Right atrium auricular region (tissue), 2 donors: Measurements from ENCODE around the gene GLRX5. TPM values are rescaled to one million over a fixed set of nuclear protein-coding genes. Genes with fewer than 3 reads are reported as not detected.

Source experiments
- DNase-seq: peaks from one replicate; pipeline ENCODE4 v3.0.0-alpha.2; 2019; ENCODE audit warnings: low spot score
- H3K27ac ChIP-seq, 2 donors: fragments of 200-600 bp; sonication (generic); 1 replicate in 1 of 2; 2 replicates in 1 of 2; pipeline ENCODE4 v1.5.1; 2016 to 2019
- H3K27me3 ChIP-seq, 2 donors: fragments of 200-600 bp; sonication (generic); one replicate each; pipeline versions ENCODE4 v1.5.1 to v1.6.0; 2017 to 2019
- H3K36me3 ChIP-seq: fragments of 200-600 bp; sonication (generic); one replicate; pipeline ENCODE4 v1.5.1; 2016
- H3K4me1 ChIP-seq, 2 donors: fragments of 200-600 bp; sonication (generic); one replicate each; pipeline versions ENCODE4 v1.5.1 to v1.6.0; 2017 to 2019
- H3K4me3 ChIP-seq, 2 donors: fragments of 200-600 bp; sonication (generic); 1 replicate in 1 of 2; 2 replicates in 1 of 2; pipeline ENCODE4 v1.5.1; 2017 to 2019; ENCODE audit warnings: mild to moderate bottlenecking in 1 of 2, moderate library complexity in 1 of 2
- H3K9me3 ChIP-seq, 2 donors: fragments of 200-600 bp; sonication (generic); one replicate each; pipeline ENCODE4 v1.5.1; 2019
- total RNA-seq, 2 donors: library from RNA; depleted of rRNA; stranded (reverse); fragments of >200 nt; gene quantifications; one replicate each; pipeline ENCODE4 v1.1.0, GENCODE V29; 2016
- TF ChIP-seq, protein P1 (sequence below), 2 donors: fragments of 200-600 bp; sonication (generic); IDR thresholded peaks; one replicate each; pipeline ENCODE4 v1.5.1; 2019; ENCODE audit warnings: antibody characterized with exemption in 2 of 2

GLRX5 gene
- total RNA-seq, 2 donors from 2014 or later: 54.0 to 58.9 TPM

DNA sequence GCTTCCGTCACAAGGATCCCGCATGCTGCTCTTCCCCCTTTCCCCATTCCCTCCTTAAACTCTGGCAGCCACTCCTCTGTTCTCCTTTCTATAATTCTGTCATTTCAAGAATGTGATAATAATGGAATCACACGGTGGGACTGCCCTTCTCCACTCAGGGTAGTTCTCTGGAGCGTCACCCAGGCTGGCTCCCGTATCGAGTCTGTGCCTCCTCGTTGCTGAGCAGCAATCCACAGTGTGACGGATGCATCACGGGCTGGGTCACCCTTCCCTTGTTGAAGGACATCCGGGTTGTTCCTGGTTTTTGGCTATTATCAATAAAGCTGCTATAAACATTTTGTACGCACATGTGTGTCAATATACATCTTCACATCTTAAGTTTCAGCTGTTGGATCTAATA, 12.7 kb upstream of the GLRX5 start:
- Histone ChIP-seq H3K9me3 (no peaks in the 10 kb centered on the region), H3K4me3 (no peak overlapping the region), H3K27ac (peak overlapping the region; percentile 38 to 70), H3K4me1 (peaks cover 0 to 78% of the 10 kb centered on the region in 2 donors), H3K27me3 (no peaks in the 10 kb centered on the region), H3K36me3 (no peaks in the 10 kb centered on the region)
- TF ChIP-seq, protein P1, sequence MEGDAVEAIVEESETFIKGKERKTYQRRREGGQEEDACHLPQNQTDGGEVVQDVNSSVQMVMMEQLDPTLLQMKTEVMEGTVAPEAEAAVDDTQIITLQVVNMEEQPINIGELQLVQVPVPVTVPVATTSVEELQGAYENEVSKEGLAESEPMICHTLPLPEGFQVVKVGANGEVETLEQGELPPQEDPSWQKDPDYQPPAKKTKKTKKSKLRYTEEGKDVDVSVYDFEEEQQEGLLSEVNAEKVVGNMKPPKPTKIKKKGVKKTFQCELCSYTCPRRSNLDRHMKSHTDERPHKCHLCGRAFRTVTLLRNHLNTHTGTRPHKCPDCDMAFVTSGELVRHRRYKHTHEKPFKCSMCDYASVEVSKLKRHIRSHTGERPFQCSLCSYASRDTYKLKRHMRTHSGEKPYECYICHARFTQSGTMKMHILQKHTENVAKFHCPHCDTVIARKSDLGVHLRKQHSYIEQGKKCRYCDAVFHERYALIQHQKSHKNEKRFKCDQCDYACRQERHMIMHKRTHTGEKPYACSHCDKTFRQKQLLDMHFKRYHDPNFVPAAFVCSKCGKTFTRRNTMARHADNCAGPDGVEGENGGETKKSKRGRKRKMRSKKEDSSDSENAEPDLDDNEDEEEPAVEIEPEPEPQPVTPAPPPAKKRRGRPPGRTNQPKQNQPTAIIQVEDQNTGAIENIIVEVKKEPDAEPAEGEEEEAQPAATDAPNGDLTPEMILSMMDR (IDR thresholded peaks at IDR 0.05): no peak
- peak; percentile 58 for DNase-seq

DNA sequence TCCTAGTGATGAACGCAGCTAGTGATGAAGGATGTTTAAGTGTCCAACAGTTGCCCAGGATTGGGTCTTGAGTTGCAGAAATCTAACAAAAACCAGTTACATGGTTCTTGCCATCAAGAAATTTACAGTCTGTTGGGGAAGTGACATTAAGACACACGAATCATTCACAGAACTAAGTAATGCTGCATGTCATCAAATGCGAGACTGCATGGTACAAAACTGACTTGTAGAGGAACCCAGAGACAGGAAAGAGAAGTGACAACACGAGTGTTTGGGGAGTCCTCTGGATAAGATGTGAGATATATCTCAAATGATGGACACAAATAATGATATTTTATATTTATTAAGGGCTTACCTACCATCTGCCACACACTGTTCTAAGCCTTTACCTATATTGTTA, 12.3 kb upstream of the GLRX5 start:
- H3K27ac ChIP-seq: peak overlapping the region; percentile 38 to 70
- no peaks in the 10 kb centered on the region for H3K9me3 ChIP-seq
- H3K4me3 ChIP-seq: no peak overlapping the region
- peaks cover 0 to 78% of the 10 kb centered on the region in 2 donors for H3K4me1 ChIP-seq
- no peak for DNase-seq
- TF ChIP-seq, protein P1 (IDR thresholded peaks at IDR 0.05): no peak
- no peaks in the 10 kb centered on the region for H3K27me3 ChIP-seq
- H3K36me3 ChIP-seq: no peaks in the 10 kb centered on the region

DNA sequence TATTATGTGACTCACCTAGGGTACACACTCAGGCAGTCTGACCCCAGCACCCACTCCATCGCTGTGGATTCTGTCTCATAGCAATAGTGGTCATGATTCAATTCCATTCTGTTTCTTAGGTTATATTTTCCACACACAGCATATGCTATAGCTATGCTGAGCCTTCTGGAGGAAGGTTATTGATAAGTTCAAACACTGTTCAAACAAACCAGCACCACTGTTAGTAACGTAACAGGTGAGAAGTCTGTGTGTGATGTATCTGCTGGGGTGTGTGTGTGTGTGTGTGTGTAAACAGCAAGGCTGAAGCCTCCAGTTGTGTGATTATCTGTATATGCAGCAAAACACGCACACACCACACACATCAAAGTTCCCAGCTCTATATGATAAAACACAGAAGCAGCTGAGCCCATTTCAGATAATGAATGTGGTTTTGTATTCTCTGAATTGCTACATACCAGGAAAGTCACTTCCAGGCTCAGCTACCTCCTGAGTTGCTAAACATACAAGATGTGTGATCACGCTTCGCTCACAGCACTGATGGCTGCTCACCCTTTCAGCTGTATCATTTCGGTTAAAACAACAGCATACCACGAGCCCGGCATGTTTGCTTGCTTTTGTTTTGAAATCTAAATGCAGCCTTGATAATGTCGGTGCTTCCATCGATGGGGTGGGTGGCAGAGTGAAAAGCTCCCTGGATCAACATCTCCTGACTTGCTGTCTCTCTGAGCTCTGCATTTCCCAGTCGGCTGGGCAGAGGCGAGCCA, 11.6 kb upstream of the GLRX5 start:
- H3K4me1 ChIP-seq: peaks cover 0 to 73% of the 10 kb centered on the region in 2 donors
- DNase-seq: peak; percentile 55
- TF ChIP-seq, protein P1 (IDR thresholded peaks at IDR 0.05): no peak
- no peak overlapping the region for H3K4me3 ChIP-seq
- no peaks in the 10 kb centered on the region for H3K27me3 ChIP-seq
- no peaks in the 10 kb centered on the region for H3K36me3 ChIP-seq
- H3K27ac ChIP-seq: peak overlapping the region; percentile 38 to 70
- no peaks in the 10 kb centered on the region for H3K9me3 ChIP-seq

DNA sequence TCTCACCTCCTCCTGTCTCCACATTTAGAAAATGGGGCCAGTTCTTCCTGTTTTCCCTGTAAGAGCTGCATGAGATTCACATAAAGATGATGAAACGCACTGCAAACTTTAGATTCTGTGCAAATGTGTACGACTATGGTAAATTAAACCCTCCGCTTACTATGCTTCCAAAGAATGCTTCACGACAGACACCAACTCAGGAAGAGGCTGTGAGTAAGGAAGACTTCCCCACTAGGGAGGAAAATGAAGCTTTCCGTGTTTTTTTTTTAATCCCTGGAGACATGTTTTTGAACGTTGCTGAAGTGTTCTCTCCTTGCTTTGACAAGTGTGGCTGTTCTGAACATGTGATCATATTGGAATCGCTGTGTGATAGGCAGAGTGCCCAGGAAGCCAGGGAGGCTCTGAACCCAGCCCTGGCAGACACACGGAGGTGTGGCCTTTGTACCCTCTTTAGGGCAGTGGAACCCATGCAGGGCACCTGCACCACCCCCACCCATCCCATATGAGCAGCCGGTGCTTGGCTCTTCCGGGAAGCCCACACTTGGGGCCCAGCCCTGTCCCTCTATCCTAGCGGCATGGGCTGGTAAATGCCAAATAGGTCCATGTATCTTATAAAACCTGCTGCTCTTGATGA, 10.9 kb upstream of the GLRX5 start:
- Histone ChIP-seq H3K27me3 (no peaks in the 10 kb centered on the region), H3K36me3 (no peaks in the 10 kb centered on the region), H3K9me3 (no peaks in the 10 kb centered on the region), H3K4me3 (no peak overlapping the region), H3K27ac (peak overlapping the region; percentile 38 to 70), H3K4me1 (peaks cover 0 to 66% of the 10 kb centered on the region in 2 donors)
- DNase-seq: peak; percentile 54
- TF ChIP-seq, protein P1 (IDR thresholded peaks at IDR 0.05): no peak

DNA sequence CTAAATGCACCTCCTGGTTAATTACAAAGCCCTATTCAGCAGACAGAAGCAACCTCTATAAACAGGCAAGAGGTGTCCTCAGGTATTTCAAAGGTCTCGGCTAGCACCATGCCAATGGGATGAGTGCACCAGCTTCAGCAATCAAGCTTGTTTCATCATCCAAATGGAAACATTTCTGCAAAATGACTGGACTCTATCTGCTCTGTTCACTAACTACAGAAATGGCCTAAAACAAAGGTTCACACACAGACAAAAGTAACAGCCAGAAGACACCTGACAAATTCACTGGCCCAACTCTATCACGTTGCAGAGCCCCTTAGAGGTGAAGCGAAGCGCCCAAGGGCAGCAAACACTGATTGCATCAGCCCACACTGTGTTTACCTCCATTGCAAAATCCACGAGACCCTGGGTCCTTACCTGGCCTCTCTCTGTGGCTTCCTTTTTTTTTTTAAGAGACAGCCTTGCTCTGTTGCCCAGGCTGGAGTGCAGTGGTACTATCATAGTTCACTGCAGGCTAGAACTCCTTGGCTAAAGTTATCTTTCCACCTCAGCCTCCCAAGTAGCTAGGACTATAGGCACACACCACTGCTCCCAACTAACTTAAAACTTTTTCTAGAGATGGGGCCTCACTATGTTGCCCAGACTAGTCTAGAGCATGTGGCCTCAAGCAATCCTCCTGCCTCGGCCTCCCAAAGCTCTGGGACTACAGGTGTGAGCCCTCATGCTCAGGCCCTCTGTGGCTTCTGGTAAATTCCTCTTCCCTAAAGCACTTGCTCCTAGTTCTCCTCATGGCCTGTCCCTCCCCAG, 9.9 kb upstream of the GLRX5 start:
- Histone ChIP-seq H3K36me3 (no peaks in the 10 kb centered on the region), H3K9me3 (no peaks in the 10 kb centered on the region), H3K4me3 (no peak overlapping the region), H3K27me3 (no peaks in the 10 kb centered on the region), H3K27ac (no peak overlapping the region), H3K4me1 (peaks cover 0 to 57% of the 10 kb centered on the region in 2 donors)
- DNase-seq: peak; percentile 53
- TF ChIP-seq, protein P1 (IDR thresholded peaks at IDR 0.05): no peak
